SH-SY5Y (cell line): ENCODE results near the gene RBM8A.

Source experiments
- GATA2 ChIP-seq: IDR thresholded peaks from 2 replicates; pipeline ENCODE4 v1.6.1; 2011; ENCODE audit warnings: mild to moderate bottlenecking, low read depth, low read length
- GATA3 ChIP-seq: IDR thresholded peaks from 2 replicates; pipeline ENCODE4 v1.6.1; 2011; ENCODE audit warnings: low read depth, mild to moderate bottlenecking, low read length, moderate library complexity

DNA sequence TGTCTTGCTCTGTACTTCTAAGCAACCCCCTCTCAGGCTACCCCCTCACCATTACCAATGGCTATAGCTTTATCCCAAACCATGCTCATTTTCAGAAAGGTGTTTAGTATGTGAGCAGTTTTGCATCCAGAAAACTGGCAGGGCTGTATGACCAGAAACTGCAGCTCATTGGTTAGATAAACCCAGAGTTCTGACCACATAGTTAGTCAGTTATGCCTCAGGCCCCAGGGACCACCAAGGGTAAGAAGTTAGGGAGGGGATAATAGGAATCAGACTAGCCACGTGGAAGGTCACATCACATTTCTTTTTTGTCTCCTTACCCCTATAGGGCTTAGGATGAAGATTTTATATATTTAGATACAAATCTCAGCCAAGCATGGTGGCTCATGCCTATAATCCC is 18.6 kb downstream of the RBM8A start:
- TF ChIP-seq GATA3, result no peak
- no peak for TF ChIP-seq GATA2
